ENCODE results near the gene TSPAN9.

DNA sequence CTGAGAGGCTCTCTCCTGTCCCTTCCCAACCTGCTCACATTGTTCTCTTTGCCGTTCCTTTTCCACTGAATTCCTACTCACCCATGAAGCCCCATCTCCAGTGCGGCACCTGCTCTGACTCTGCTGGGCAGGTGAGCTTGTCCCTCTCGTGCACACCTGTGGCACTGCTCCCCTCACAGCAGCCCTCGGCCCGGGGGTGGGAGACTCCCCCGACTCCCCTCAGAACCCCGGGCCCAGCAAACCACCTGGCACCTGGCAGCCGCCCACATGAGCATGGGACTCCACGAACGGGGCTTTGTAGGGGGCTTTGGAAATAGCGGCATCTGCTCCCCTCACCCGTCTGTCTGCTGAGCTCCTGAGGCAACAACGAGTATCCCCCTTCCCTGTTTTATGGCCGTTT is 251.4 kb downstream of the TSPAN9 start:
- TF ChIP-seq, protein P1, sequence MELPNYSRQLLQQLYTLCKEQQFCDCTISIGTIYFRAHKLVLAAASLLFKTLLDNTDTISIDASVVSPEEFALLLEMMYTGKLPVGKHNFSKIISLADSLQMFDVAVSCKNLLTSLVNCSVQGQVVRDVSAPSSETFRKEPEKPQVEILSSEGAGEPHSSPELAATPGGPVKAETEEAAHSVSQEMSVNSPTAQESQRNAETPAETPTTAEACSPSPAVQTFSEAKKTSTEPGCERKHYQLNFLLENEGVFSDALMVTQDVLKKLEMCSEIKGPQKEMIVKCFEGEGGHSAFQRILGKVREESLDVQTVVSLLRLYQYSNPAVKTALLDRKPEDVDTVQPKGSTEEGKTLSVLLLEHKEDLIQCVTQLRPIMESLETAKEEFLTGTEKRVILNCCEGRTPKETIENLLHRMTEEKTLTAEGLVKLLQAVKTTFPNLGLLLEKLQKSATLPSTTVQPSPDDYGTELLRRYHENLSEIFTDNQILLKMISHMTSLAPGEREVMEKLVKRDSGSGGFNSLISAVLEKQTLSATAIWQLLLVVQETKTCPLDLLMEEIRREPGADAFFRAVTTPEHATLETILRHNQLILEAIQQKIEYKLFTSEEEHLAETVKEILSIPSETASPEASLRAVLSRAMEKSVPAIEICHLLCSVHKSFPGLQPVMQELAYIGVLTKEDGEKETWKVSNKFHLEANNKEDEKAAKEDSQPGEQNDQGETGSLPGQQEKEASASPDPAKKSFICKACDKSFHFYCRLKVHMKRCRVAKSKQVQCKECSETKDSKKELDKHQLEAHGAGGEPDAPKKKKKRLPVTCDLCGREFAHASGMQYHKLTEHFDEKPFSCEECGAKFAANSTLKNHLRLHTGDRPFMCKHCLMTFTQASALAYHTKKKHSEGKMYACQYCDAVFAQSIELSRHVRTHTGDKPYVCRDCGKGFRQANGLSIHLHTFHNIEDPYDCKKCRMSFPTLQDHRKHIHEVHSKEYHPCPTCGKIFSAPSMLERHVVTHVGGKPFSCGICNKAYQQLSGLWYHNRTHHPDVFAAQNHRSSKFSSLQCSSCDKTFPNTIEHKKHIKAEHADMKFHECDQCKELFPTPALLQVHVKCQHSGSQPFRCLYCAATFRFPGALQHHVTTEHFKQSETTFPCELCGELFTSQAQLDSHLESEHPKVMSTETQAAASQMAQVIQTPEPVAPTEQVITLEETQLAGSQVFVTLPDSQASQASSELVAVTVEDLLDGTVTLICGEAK (IDR thresholded peaks at IDR 0.05) = no peak
- TF ChIP-seq, protein P1 (CRISPR knock-in tag; IDR thresholded peaks at IDR 0.05) = no peak
- TF ChIP-seq POLR2AphosphoS5 (IDR thresholded peaks at IDR 0.05; ENCODE audit: control insufficient read depth, insufficient read depth, low read depth, low read length) = no peak
- TF ChIP-seq CBX8 (IDR thresholded peaks at IDR 0.05; ENCODE audit: borderline replicate concordance, extremely low read depth, low read depth, low read length, poor library complexity, severe bottlenecking) = no peak
- TF ChIP-seq MAFK (IDR thresholded peaks at IDR 0.05; ENCODE audit: low read length) = no peak
- TF ChIP-seq, protein P2, sequence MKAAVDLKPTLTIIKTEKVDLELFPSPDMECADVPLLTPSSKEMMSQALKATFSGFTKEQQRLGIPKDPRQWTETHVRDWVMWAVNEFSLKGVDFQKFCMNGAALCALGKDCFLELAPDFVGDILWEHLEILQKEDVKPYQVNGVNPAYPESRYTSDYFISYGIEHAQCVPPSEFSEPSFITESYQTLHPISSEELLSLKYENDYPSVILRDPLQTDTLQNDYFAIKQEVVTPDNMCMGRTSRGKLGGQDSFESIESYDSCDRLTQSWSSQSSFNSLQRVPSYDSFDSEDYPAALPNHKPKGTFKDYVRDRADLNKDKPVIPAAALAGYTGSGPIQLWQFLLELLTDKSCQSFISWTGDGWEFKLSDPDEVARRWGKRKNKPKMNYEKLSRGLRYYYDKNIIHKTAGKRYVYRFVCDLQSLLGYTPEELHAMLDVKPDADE (conservative IDR thresholded peaks at IDR 0.05; ENCODE audit: control insufficient read depth, low read depth, low read length) = no peak
- TF ChIP-seq, protein P3, sequence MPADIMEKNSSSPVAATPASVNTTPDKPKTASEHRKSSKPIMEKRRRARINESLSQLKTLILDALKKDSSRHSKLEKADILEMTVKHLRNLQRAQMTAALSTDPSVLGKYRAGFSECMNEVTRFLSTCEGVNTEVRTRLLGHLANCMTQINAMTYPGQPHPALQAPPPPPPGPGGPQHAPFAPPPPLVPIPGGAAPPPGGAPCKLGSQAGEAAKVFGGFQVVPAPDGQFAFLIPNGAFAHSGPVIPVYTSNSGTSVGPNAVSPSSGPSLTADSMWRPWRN (IDR thresholded peaks at IDR 0.05; ENCODE audit: low read depth) = no peak
- no peak for TF ChIP-seq RFX5 (IDR thresholded peaks at IDR 0.05; ENCODE audit: low read depth, low read length)

Data from K562 (cell line).